ENCODE data around the gene MGRN1.
A peak's percentile ranks its signal among the peaks of the same experiment; 100 is the strongest.

MGRN1 gene

GRCh38 chr16:4604401-4604800 is 20.2 kb upstream of the MGRN1 start:
- DNase-seq (ENCODE audit: low spot score) = no peak

GRCh38 chr16:4606354-4606753 is 18.3 kb upstream of the MGRN1 start:
- no peak for DNase-seq (ENCODE audit: low spot score)

- no peak for DNase-seq (ENCODE audit: low spot score)
Measured at GRCh38 chr16:4607841-4608703, 16.6 kb upstream of the MGRN1 start.

DNA sequence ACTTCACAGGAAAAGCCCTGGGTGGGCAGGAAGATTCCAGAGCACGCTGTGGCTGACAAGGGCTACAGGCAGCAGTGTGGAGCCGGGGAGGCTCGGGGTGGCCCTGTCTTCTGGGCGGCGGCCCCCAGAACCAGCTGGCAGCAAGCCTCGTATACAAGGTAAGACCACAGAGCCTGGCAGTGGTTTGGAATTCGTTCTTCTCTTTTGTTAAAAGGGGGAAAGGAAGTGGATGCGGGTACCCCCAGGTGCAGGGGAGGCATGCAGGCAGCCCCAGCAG is 16.0 kb upstream of the MGRN1 start:
- DNase-seq (ENCODE audit: low spot score) = no peak

DNA sequence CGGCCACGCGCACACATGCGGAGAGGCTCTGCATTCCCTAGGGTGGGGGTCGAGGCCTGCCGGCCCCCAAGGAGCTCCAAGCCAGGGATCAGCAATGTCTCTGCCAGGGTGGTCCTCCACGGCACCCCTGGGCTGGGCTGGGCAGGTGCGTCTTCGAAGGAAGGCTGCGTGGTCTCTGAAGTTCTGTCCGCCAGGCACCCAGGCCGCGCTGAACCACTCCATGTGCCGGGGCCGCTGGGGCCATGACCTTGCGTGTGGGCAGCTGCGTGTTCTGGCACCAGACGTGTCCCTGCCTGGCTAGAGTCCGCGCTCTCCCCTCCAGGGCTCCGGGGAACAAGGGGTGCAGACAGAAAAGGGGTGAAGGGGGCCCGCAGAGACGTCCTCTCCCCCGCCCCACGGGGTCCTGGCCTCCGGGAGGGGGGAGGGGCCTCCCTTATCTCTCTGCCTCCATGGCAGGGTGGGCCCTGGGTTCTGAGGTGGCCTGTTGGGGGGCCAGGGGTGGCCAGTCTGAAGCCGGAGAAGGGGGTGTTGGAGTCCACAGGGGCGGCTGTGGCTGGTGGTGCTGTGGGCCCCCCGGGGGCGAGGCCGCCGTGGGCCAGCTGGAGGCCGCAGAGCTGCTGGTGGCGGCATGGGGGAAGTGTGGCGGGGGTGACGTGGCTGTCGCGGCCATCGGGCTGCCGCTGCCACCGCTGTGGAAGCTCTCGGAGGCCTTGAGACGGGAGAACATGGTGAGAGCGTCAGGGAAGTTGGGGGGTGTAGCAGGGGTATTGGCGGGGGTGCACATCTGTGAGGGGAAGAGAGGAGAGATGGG is 15.2 kb upstream of the MGRN1 start:
- DNase-seq (ENCODE audit: low spot score) = no peak

- no peak for DNase-seq (ENCODE audit: low spot score)
Measured at GRCh38 chr16:4610011-4611005, 14.3 kb upstream of the MGRN1 start.

- no peak for DNase-seq (ENCODE audit: low spot score)
Measured at GRCh38 chr16:4611337-4612021, 13.1 kb upstream of the MGRN1 start.

DNA sequence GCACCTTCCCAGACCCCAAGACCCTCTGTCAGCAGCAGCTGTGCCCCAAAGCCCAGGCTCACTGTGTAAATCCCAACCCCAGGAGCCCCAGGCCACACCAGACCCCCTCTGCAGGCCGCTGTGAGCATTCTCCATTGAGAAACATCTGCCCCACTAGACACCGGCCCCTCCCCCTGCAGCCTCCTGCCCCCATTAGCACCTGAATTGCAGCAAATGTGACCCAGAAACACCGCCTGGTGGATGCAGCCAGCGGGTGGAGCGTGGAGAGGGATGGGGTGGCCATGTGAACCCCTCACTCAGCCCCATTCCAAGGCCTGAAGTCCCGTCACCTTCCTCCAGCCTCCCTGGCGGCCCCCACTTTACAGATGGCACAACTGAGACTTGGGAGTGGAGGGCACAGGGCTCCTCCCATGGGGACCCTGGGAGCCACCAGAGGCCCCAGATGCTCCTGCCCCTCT is 12.1 kb upstream of the MGRN1 start:
- no peak for DNase-seq (ENCODE audit: low spot score)

DNA sequence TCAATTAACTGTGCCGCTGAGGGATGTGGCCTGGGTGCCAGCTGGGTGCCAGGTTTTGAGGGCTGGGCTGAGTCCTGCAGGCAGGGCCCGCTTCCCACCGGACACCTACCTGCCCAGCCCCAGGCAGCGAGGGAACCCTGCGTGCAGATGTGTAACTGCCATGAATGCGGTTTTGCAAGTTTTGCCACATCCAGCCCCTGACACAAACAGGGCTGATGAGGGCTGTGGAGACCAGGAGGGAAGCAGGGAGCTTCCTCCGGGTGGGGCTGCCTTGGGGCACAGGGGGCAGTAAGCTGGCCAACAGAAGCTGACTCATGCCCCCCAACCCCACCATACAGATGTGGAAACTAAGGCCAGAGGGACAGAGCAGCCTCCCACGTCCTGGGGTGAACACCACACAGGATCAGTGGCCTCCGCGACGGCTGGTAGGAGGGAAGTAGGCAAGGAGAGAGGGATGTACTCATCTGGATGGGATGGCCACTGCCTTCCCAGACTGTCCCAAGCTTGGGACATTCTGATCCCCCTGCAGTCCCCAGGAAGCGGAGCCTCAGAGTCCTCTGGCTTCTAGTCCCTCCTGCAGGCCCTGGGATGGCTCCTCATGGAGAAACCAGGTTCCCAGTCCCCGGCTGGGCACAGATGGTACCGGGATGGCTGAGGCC is 11.5 kb upstream of the MGRN1 start:
- no peak for DNase-seq (ENCODE audit: low spot score)

- peak; percentile 37 for DNase-seq (ENCODE audit: low spot score)
Measured at GRCh38 chr16:4613636-4614570, 10.7 kb upstream of the MGRN1 start.

- peak; percentile 84 for DNase-seq (ENCODE audit: low spot score)
Measured at GRCh38 chr16:4614571-4615383, 9.8 kb upstream of the MGRN1 start, which contains the start of gene UBALD1. UBALD1 (minus strand) TSS chr16:4614888; CDS start chr16:4614797, 91 bp downstream.

DNA sequence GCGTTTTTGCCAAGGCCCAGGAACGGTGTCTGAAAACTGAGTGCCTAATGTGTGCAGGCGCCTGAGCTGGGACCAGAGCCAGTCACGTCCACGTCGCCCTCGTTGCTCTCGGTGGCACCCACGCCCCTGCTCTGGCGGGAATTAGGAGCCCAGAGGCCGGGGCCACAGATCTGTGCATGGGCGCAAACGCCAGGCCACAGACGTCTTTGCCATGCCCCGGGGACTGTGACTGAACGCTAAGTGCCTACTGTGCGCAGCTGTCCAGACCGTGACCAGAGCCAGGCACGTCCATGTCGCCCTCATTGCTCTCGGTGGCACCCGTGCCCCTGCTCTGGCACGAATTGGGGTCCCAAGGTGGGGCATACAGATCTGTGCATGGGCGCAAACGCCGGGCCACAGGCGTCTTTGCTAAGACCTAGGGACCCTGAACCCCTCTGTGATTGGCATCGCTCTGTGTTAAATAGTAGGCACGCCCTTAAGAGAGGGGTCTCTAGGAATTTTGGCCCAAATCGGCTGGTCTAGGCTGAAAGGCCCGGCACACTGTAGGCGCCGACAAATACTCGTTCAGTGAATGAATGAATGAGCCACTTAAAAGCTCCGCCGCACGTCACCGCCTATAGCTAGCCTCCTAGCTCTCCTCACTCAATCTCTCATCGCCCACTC is 9.1 kb upstream of the MGRN1 start:
- no peak for DNase-seq (ENCODE audit: low spot score)

GRCh38 chr16:4616047-4616811 is 8.4 kb upstream of the MGRN1 start:
- peak; percentile 100 for DNase-seq (ENCODE audit: low spot score)

GRCh38 chr16:4617880-4618279 is 6.7 kb upstream of the MGRN1 start:
- DNase-seq (ENCODE audit: low spot score) = no peak

- DNase-seq (ENCODE audit: low spot score) = no peak
Measured at GRCh38 chr16:4618645-4619418, 5.8 kb upstream of the MGRN1 start.

DNA sequence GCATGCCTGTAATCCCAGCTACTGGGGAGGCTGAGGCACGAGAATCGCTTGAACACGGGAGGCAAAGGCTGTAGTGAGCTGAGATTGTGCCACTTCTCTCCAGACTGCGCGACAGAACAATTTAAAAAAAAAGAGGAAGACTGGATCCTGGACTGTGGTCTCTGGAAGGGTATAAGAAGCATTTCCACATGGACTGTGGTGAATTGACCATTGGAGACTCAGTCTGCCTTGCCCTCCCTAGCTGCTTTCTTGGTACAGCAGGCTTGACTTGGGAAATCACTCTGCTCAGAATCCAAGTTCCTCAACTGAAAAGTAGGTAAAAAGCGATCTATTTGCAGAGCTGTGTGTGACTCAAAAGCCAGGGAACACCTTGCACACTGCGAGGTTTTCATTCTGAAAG is 1.0 kb upstream of the MGRN1 start:
- no peak for DNase-seq (ENCODE audit: low spot score)
